ENCODE measurements around the gene TXNDC8. TPM values are rescaled to one million over a fixed set of nuclear protein-coding genes. Genes with fewer than 3 reads are reported as not detected.

Gene TXNDC8
- total RNA-seq, 3 donors from 2014 or later (not counting 1 experiment from before 2014, with no cell fraction given): not detected

DNA sequence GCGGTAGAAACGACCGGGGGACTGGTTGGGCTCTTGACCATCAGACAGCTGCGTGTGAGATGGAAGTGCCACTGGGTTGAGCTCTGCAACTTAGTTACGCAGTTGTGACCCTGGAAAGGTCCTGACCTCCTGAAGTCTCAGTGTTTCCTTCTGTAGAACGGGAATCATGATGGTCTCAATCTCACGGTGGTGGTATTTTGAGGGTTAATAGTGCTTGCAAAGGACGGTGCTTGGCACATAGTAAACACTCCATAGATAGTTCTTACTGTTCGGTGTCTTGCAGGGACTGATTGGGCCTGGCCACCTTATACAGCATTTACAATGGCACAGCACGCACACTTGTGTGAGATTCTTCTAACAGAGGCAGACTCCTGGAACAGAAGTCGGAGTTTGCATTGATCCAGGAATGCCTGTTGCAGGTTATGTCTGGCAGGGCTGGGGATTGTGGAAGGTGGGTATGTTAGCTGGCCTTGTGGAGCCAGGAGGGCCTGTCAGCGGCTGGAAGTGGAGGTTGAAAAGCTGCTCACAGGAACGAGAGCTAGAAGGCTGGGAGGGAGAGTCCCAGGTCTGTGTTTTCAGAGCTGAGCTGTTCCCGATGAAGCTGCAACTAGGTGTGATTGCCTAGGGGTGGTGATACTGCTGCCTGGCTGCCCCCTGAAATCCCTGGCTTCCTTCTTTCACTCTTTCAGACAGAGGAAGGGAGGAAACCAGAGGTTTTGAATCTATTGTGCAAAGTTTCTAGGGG is 80.4 kb downstream of the TXNDC8 start:
- H3K27ac Mint-ChIP-seq: peak overlapping the region; percentile 77 to 81
- 15% methylated on average over 14 of the region's 14 CpGs for WGBS (ENCODE audit: insufficient coverage)
- H3K27me3 ChIP-seq (ENCODE audit: control insufficient read depth, insufficient read depth, low read length): no peaks in the 10 kb centered on the region
- peak overlapping the region; percentile 97 for H3K4me3 ChIP-seq (ENCODE audit: low read length)
- H3K9me3 ChIP-seq (ENCODE audit: control insufficient read depth, insufficient read depth, low read length): no peaks in the 10 kb centered on the region
- H3K9me3 Mint-ChIP-seq: no peaks in the 10 kb centered on the region
- peaks cover 22% of the 10 kb centered on the region for H3K4me1 ChIP-seq (ENCODE audit: control insufficient read depth, insufficient read depth, low read length)
- H3K27ac ChIP-seq (ENCODE audit: low read length): peak overlapping the region; percentile 70
- H3K36me3 Mint-ChIP-seq: no peaks in the 10 kb centered on the region
- intact Hi-C loops (cut with micrococcal nuclease): no loop called here
- TF ChIP-seq, protein P1, sequence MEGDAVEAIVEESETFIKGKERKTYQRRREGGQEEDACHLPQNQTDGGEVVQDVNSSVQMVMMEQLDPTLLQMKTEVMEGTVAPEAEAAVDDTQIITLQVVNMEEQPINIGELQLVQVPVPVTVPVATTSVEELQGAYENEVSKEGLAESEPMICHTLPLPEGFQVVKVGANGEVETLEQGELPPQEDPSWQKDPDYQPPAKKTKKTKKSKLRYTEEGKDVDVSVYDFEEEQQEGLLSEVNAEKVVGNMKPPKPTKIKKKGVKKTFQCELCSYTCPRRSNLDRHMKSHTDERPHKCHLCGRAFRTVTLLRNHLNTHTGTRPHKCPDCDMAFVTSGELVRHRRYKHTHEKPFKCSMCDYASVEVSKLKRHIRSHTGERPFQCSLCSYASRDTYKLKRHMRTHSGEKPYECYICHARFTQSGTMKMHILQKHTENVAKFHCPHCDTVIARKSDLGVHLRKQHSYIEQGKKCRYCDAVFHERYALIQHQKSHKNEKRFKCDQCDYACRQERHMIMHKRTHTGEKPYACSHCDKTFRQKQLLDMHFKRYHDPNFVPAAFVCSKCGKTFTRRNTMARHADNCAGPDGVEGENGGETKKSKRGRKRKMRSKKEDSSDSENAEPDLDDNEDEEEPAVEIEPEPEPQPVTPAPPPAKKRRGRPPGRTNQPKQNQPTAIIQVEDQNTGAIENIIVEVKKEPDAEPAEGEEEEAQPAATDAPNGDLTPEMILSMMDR (IDR thresholded peaks at IDR 0.05): no peak
- H3K4me3 Mint-ChIP-seq: peak overlapping the region; percentile 99
- H3K4me1 Mint-ChIP-seq: peaks cover 29 to 44% of the 10 kb centered on the region in 2 donors
- DNase-seq (peak in 1 of 2 donors; percentile 16), ATAC-seq (no peak)
- no peaks in the 10 kb centered on the region for H3K36me3 ChIP-seq (ENCODE audit: control insufficient read depth, insufficient read depth, low read length)
- H3K27me3 Mint-ChIP-seq (ENCODE audit: low read depth in 2 of 2): peaks cover 0 to 2% of the 10 kb centered on the region in 2 donors

DNA sequence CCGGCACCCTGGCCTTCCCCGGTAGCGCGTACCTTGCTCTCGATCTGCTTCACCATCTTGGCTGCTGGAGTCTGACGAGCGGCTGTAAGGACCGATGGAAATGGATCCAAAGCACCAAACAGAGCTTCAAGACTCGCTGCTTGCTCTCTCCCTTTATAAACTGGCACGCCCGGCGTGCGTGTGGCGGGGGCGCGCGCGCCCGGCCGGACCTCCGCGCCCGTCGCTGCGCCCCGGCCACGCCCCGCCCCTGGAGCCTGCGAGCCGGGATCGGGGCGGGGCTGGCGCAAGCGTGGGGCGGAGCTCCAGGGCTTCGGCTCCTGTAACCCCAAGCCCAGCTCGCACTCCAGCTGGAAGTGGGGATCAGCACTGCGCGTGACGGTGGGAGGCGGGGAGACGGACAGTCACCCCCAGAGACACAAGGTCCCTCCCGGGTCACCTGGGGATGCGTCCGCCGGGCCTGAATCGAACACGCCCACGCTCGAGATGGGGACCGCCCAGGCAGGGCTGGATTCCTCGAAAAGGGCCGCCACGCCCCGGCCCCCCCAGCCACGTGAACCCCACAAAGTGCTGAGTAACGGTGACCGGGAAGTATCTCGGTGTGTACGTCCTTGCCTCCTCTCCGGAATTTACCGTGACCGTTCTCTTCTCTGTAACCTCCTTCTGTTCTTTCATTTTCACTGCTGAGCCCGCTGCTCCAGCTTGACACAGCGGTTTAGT is 81.1 kb downstream of the TXNDC8 start, which contains the start of gene TXN:
Gene TXN, minus strand, starts transcription at position 128 of the 717 bp plus-strand sequence. Its CDS starts 72 bp downstream, at position 56.
- under 1% methylated on average over 65 of the region's 65 CpGs for WGBS (ENCODE audit: insufficient coverage)
- Mint-ChIP-seq H3K36me3 (no peaks in the 10 kb centered on the region), H3K27me3 (ENCODE audit: low read depth in 2 of 2) (no peaks in the 10 kb centered on the region), H3K9me3 (no peaks in the 10 kb centered on the region), H3K4me3 (peak within 1 kb of the TSS; percentile 99), H3K27ac (peak within 1 kb of the TSS; percentile 77 to 81), H3K4me1 (peaks cover 29 to 44% of the 10 kb centered on the region in 2 donors)
- no peaks in the 10 kb centered on the region for H3K9me3 ChIP-seq (ENCODE audit: control insufficient read depth, insufficient read depth, low read length)
- ATAC-seq: peak; percentile 82 to 89 (median 84)
- no peaks in the 10 kb centered on the region for H3K27me3 ChIP-seq (ENCODE audit: control insufficient read depth, insufficient read depth, low read length)
- peaks cover 22% of the 10 kb centered on the region for H3K4me1 ChIP-seq (ENCODE audit: control insufficient read depth, insufficient read depth, low read length)
- H3K27ac ChIP-seq (ENCODE audit: low read length): peak within 1 kb of the TSS; percentile 70
- DNase-seq: peak; percentile 69 to 88
- no peaks in the 10 kb centered on the region for H3K36me3 ChIP-seq (ENCODE audit: control insufficient read depth, insufficient read depth, low read length)
- TF ChIP-seq, protein P1 (IDR thresholded peaks at IDR 0.05): no peak
- peak within 1 kb of the TSS; percentile 97 for H3K4me3 ChIP-seq (ENCODE audit: low read length)
- intact Hi-C loops (cut with micrococcal nuclease): no loop called here

DNA sequence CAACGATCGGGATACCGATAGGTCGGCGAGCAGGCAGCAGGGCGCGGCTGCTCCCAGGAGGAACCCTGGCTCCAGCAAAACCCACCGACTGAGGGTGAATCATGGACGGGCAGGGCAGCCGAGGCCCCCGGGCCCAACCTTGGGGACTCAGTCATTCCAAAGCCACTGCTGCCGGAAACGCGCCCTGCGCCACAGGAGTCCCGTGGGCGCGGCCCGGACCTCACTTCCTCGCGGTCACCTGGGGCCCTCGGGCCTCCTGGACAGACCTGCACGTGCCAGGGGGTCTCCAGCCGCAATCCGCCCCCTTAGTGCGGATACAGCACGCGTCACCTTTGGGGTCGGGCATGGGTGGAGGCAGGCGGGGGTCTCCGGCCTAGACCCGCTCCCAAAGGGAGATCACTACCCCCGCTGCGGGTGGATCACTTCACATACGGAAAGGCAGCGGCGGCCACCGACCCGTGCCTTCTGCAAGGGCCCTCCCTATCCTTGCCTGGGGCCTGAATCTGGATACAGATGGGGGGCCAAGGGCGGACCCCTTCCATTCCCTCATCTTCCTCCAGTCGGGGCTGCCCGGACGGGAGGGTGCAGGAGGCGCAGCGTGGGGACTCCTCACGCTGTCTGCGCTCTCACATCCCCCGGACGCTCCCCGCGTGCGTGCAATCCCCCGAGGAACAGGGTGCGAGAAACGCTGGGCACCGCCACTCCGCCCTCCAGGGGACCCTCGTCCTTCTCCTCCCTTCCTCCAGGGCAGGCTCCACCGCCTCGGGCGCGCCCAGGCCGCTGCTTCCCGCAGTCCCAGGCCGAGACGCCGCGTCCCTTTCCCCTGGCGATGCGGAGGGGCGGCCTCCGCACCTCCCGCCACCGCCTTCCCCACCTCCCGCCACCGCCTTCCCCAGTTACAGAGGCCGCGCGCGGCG is 81.9 kb downstream of the TXNDC8 start:
- Histone ChIP-seq H3K4me3 (ENCODE audit: low read length) (peak overlapping the region; percentile 97), H3K9me3 (ENCODE audit: control insufficient read depth, insufficient read depth, low read length) (no peaks in the 10 kb centered on the region), H3K27me3 (ENCODE audit: control insufficient read depth, insufficient read depth, low read length) (no peaks in the 10 kb centered on the region), H3K4me1 (ENCODE audit: control insufficient read depth, insufficient read depth, low read length) (peaks cover 22% of the 10 kb centered on the region), H3K36me3 (ENCODE audit: control insufficient read depth, insufficient read depth, low read length) (no peaks in the 10 kb centered on the region), H3K27ac (ENCODE audit: low read length) (peak overlapping the region; percentile 56)
- WGBS (ENCODE audit: insufficient coverage): under 1% methylated on average over 81 of the region's 81 CpGs
- intact Hi-C loops (cut with micrococcal nuclease): no loop called here
- TF ChIP-seq, protein P1 (IDR thresholded peaks at IDR 0.05): no peak
- Mint-ChIP-seq H3K4me3 (peak overlapping the region; percentile 99), H3K36me3 (no peaks in the 10 kb centered on the region), H3K9me3 (no peaks in the 10 kb centered on the region), H3K4me1 (peaks cover 29 to 44% of the 10 kb centered on the region in 2 donors), H3K27me3 (ENCODE audit: low read depth in 2 of 2) (no peaks in the 10 kb centered on the region), H3K27ac (peak overlapping the region; percentile 77 to 81)
- peak; percentile 19 to 50 for DNase-seq
- peak; percentile 7 to 47 (median 23) for ATAC-seq

All from natural killer cell (primary cell).